Fibroblast of mammary gland (primary cell): Measurements from ENCODE around the gene SFRP5.

Experiments used
- DNase-seq: peaks from one replicate; pipeline ENCODE4 v3.0.0-alpha.2; 2010; ENCODE audit warnings: low read depth
- H3K4me3 ChIP-seq: 2 replicates; pipeline ENCODE4 v1.5.1; 2011; ENCODE audit warnings: low read depth, mild to moderate bottlenecking, low read length, moderate library complexity; ENCODE audit not compliant: control insufficient read depth
- CTCF ChIP-seq: conservative IDR thresholded peaks from 2 replicates; pipeline ENCODE4 v1.5.1; 2011; ENCODE audit warnings: low read depth, low read length, inconsistent platforms; ENCODE audit not compliant: control insufficient read depth, insufficient read depth

Gene SFRP5

GRCh38 chr10:97765201-97765600, 6.6 kb downstream of the SFRP5 start:
- TF ChIP-seq CTCF = no peak
- H3K4me3 ChIP-seq = no peak overlapping the region
- no peak for DNase-seq

GRCh38 chr10:97764519-97764931, 7.3 kb downstream of the SFRP5 start:
- no peak overlapping the region for H3K4me3 ChIP-seq
- no peak for TF ChIP-seq CTCF
- no peak for DNase-seq

GRCh38 chr10:97763947-97764346, 7.9 kb downstream of the SFRP5 start:
- no peak for DNase-seq
- no peak for TF ChIP-seq CTCF
- H3K4me3 ChIP-seq = no peak overlapping the region

GRCh38 chr10:97763411-97763810, 8.4 kb downstream of the SFRP5 start:
- H3K4me3 ChIP-seq = no peak overlapping the region
- DNase-seq = no peak
- TF ChIP-seq CTCF = no peak

GRCh38 chr10:97762816-97763215, 9.0 kb downstream of the SFRP5 start:
- DNase-seq = no peak
- no peak for TF ChIP-seq CTCF
- H3K4me3 ChIP-seq = no peak overlapping the region

GRCh38 chr10:97762056-97762455, 9.7 kb downstream of the SFRP5 start:
- H3K4me3 ChIP-seq = no peak overlapping the region
- no peak for TF ChIP-seq CTCF
- DNase-seq = no peak

GRCh38 chr10:97761331-97761865, 10.4 kb downstream of the SFRP5 start:
- no peak overlapping the region for H3K4me3 ChIP-seq
- no peak for TF ChIP-seq CTCF
- DNase-seq = no peak
